Activated CD4-positive, alpha-beta T cell treated with anti-CD3 and anti-CD28 coated beads, Interleukin-2, amount 50 U/mL, for 1 hour (primary cell): ENCODE results near the gene MCF2L2.
"Not testable (repeated sequence)": the region's sequence is repeated elsewhere in the genome, so short reads cannot be mapped to it uniquely, and the experiment has no call there.

Experiments
- DNase-seq: peaks from one replicate; pipeline ENCODE4 v3.0.0-alpha.2; 2020

Gene MCF2L2

DNA sequence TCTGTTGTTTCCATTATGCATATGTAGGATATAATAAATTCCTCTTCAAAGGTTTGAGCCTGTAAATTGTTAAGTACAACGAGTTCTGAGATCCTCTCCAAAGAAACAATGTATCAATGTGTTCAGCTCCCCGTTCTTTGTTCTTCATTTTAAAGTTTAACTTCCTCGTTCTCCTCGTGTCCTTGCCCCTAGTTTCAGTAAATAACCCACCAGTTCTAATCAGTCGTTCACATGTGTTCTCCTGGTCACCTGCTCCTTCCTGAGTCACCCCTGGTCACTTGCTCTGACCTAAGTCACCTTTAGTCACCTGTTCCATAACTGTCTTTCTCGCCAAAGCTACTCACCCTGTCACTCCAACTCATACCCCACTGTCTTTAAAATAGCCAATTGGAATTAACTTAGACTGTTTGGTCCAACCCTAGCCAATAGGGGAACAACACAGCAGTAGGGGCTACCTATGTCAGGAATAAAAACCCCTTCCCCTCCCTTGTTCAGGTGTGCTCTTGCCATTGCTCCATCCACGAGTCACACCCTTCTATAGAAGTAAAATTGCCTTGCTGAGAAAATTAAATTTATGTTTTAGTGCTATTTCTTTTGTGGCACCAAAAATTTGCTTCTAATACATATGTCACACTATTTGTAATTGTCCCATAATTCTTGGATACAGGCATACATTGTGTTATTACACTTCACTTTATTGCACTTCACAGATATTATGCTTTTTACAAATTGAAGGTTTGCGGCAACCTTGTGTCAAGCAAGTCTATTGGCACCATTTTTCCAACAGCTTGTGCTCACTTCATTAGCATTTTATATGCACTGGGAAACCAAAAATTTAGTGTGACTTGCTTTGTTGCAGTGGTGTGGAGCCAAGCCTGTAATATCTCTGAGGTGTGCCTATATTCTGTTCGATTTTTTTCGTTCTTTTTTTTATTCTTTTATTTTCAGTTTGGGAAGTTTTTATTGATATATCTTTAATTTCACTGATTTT, 15.3 kb upstream of the MCF2L2 start:
- DNase-seq, result no peak

- DNase-seq, result no peak
Measured at GRCh38 chr3:183442994-183443393, 14.6 kb upstream of the MCF2L2 start.

DNA sequence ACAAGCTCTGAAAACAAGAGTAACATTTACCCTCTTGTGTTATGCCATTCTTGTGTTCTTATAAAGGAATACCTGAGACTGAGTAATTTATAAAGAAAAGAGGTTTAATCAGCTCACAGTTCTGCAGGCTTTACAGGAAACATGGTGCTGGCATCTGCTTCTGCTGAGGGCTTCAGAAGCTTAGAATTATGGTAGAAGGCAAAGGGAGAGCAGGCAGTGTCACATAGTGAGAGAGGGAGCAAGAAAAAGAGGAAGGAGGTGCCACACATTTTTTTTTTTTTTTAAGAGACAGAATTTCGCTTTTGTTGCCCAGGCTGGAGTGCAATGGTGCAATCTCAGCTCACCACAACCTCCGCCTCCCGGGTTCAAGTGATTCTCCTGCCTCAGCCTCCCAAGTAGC, 12.1 kb upstream of the MCF2L2 start:
- DNase-seq, result not testable (repeated sequence)

DNA sequence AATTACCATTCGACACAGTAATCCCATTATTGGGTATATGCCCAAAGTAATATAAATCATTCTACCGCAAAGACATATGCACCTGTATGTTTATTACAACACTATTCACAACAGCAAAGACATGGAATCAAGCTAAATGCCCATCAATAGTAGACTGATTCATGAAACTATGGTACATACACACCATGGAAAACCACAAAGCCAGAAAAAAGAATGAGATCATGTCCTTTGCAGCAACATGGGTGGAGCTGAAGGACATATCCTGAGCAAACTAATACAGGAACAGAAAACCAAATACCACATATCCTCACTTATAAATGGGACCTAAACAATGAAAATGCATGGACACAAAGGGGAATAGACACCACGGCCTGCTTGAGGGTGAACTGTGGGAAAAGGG, 11.1 kb upstream of the MCF2L2 start:
- no peak for DNase-seq

GRCh38 chr3:183438735-183439134, 10.3 kb upstream of the MCF2L2 start:
- DNase-seq, result no peak

GRCh38 chr3:183437666-183438564, 9.5 kb upstream of the MCF2L2 start:
- no peak for DNase-seq

- no peak for DNase-seq
Measured at GRCh38 chr3:183437061-183437460, 8.6 kb upstream of the MCF2L2 start.

- DNase-seq, result no peak
Measured at GRCh38 chr3:183435661-183436060, 7.2 kb upstream of the MCF2L2 start.

DNA sequence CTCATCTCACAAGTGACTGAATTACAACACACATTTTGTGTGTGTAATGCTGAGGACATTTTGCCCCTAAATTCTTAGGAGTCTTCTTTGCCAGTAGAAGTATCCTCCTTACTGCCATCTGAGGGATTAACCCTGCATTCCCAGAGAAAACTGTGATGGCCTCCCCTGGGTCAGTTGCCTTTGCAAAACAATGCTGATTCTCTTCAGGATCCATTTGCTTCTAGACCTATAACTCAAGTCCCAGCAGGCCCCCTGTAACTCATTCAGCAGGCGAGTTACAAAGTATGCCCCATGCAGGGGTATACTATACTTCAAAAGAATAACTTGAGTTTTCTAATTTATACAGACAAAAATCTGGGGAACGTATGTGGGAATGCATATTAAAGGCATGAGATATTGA, 6.6 kb upstream of the MCF2L2 start:
- DNase-seq, result no peak

GRCh38 chr3:183434503-183434902, 6.1 kb upstream of the MCF2L2 start:
- no peak for DNase-seq

- no peak for DNase-seq
Measured at GRCh38 chr3:183430325-183430957, 2.0 kb upstream of the MCF2L2 start.

GRCh38 chr3:183427876-183428446, 458 bp downstream of the MCF2L2 start:
- DNase-seq, result peak; percentile 13

GRCh38 chr3:183427196-183427875, 1.1 kb downstream of the MCF2L2 start:
- DNase-seq, result no peak

- DNase-seq, result not testable (repeated sequence)
Measured at GRCh38 chr3:183418807-183419206, 9.6 kb downstream of the MCF2L2 start.

DNA sequence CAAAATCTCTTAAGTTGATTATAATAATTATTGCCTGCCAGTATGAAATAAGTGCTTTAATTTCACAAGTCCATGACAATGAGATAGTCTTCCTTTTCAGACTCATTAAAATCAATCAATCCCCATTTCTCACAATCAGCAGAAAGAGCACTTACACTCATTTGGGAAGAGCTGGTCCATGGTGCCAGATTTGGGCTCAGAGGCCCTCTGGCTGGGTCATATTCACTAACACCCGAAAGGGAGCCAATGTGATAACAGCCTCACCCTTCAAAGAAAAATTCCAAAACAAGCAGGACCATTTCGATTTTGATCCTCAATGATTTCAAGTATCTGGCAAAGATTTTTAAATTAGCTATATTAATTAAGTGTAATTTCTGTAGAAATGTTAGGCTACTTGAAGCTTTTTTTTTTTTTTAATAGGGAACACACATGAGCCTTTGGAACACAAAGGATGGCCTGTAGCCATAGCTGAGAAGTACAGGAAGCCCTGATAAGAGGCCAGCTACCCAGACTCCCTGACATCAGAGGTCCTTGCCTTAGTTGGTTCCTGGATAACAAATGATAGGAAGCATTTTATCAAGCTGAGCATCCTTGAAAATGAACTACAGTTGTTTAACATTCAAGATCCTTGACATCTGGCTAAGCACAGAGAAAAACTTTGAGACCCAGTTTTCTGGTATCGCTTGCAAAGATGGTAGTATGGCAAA, 17.1 kb downstream of the MCF2L2 start:
- no peak for DNase-seq

- DNase-seq, result no peak
Measured at GRCh38 chr3:183410759-183411158, 17.7 kb downstream of the MCF2L2 start.

DNA sequence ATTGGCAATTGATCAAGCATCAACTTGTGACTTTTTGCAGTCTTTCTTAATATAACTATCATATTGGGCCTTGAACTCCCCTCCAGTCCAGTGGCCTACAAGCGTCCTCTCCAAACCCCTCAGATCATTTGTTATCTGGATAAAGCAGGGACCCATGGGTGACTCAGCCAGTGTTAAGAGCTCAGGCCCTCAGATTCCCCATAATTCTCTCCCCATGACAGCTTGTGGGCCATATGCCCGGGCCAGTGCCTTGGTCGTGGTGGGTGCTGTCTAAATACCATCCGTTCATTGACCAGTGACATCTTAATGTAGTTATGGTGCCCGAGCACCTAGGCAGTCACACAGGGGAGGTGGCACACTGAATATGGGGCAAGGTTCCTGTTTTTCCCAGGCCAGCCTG, 18.1 kb downstream of the MCF2L2 start:
- no peak for DNase-seq

DNA sequence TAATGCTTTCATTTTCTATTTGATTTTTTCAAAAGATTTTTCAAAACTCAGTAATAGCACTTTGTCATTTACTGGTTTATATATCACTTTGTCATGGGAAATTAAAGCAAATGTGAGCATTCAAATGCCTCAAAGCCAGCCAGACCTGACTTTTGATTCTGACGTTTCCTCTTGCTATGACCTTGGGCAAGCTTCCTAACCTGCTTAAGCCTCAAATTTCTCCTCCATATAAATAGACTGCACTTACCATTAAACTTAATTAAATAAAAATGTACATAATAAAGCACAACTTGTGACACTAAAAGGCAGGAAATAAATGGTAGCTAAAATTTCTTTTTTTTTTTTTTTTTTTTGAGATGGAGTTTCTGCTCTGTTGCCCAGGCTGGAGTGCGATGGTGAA, 19.2 kb downstream of the MCF2L2 start:
- DNase-seq, result no peak

DNA sequence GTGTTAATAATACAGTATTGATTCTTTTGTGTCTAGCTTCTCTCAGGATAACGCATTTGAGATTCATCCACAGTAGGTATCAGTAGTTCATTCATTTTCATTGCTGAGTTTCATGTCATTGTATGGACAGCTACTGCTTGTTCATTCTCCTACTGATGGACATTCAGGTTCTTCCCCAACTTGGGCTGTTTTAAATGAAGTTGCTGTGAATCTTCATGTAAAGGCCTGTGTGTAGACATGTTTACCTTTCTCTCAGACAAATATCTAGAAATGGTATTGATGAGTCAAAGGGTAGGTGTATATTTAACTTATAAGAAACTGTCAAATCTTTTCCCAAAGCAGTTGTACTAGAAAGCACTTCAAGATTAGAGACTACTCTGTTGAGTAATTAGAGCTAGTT, 26.7 kb downstream of the MCF2L2 start:
- DNase-seq, result no peak

- no peak for DNase-seq
Measured at GRCh38 chr3:183400352-183400751, 28.1 kb downstream of the MCF2L2 start.

DNA sequence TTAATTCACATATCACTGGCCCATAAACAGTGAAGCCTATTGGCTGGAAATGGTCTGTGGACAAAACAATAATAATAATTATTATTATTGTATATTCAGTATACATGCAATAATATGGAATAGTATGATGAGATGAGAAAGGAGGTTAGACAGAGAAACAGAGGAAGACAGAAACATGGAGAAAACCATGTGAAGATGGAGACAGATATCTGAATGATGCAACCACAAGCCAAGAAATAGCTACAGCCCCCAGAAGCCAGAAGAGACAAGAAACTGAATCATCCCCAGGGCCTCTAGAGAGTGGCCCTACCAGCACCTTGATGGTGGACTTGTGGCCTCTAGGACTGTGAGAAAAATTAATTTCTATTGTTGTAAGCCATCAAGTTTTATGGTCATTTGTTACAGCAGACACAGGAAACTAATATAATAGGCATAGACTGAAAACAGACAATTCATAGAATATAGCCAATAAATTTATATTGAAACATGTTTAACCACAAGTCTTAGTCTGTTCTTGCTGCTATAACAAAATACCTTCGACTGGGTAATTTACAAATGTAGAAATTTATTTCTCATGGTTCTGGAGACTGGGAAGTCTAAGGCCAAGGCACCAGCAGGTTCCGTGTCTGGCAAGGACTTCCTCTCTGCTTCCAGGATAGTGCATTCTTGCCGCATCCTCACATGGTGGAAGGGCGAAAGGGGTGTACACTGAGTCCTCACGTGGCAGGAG, 31.6 kb downstream of the MCF2L2 start:
- no peak for DNase-seq
